Natural killer cell (primary cell): Measurements from ENCODE around the gene TIMM23. TPM values are rescaled to one million over a fixed set of nuclear protein-coding genes. Genes with fewer than 3 reads are reported as not detected.
A peak's percentile ranks its signal among the peaks of the same experiment; 100 is the strongest.
"Not testable (repeated sequence)": the region's sequence is repeated elsewhere in the genome, so short reads cannot be mapped to it uniquely, and the experiment has no call there.

Experiments used
- ATAC-seq, 3 donors: fragments of 150-1000 bp in 2 of 3; fragments of 200-7000 bp in 1 of 3; cut with Tn5 transposase; 1 replicate in 1 of 3; 2 replicates in 2 of 3; pipeline ENCODE4 v1.10.0; 2021; ENCODE audit warnings: mild to moderate bottlenecking in 2 of 3, moderate library complexity in 2 of 3
- DNase-seq, 2 donors: peaks; one replicate each; pipeline versions ENCODE4 v3.0.0 to v3.0.0-alpha.2; 2013 to 2021; ENCODE audit warnings: mixed read lengths in 1 of 2
- H3K27ac ChIP-seq: one replicate; pipeline ENCODE4 v1.5.1; 2013; ENCODE audit warnings: mild to moderate bottlenecking, low read length
- H3K27me3 ChIP-seq: one replicate; pipeline ENCODE4 v1.6.1; 2013; ENCODE audit warnings: low read length; ENCODE audit not compliant: control insufficient read depth, insufficient read depth
- H3K36me3 ChIP-seq: one replicate; pipeline ENCODE4 v1.6.1; 2013; ENCODE audit warnings: low read length; ENCODE audit not compliant: control insufficient read depth, insufficient read depth
- H3K4me1 ChIP-seq: one replicate; pipeline ENCODE4 v1.6.1; 2013; ENCODE audit warnings: low read length; ENCODE audit not compliant: control insufficient read depth, insufficient read depth
- H3K4me3 ChIP-seq: one replicate; pipeline ENCODE4 v1.5.1; 2013; ENCODE audit warnings: low read length
- H3K9me3 ChIP-seq: one replicate; pipeline ENCODE4 v1.6.1; 2013; ENCODE audit warnings: low read length; ENCODE audit not compliant: control insufficient read depth, insufficient read depth
- H3K27ac Mint-ChIP-seq, 2 donors: one replicate each; pipeline ENCODE4 v1.8.0; 2022; ENCODE audit warnings: mild to moderate bottlenecking in 2 of 2, mixed read lengths in 2 of 2, moderate library complexity in 1 of 2
- H3K27me3 Mint-ChIP-seq, 2 donors: one replicate each; pipeline ENCODE4 v1.8.0; 2022; ENCODE audit warnings: low read depth in 2 of 2, mixed read lengths in 2 of 2
- H3K36me3 Mint-ChIP-seq: one replicate; pipeline ENCODE4 v1.8.0; 2022; ENCODE audit warnings: mixed read lengths
- H3K4me1 Mint-ChIP-seq, 2 donors: one replicate each; pipeline ENCODE4 v1.8.0; 2022; ENCODE audit warnings: mixed read lengths in 2 of 2
- H3K4me3 Mint-ChIP-seq: one replicate; pipeline ENCODE4 v1.8.0; 2022; ENCODE audit warnings: mild to moderate bottlenecking, moderate library complexity, mixed read lengths
- H3K9me3 Mint-ChIP-seq, 2 donors: one replicate each; pipeline ENCODE4 v1.8.0; 2022; ENCODE audit warnings: mixed read lengths in 2 of 2
- WGBS: methylation state at CpG from one replicate; pipeline ENCODE4 v1.1.7; 2013; ENCODE audit warnings: missing lambda C conversion rate; ENCODE audit not compliant: insufficient coverage; 5-methylcytosine and 5-hydroxymethylcytosine counted together
- intact Hi-C: fragments of 100-400 bp; cut with micrococcal nuclease; formaldehyde crosslinking; loops from one replicate; pipeline ENCODE4 v1.14.2; 2022
- total RNA-seq, 4 donors: library from RNA; stranded (reverse); fragments of 120-200 nt in 1 of 4; gene quantifications; one replicate each; pipeline versions ENCODE4 v1.2.3 to v1.2.4, GENCODE V29; 2013 to 2022

TIMM23 gene
- total RNA-seq, 3 donors from 2014 or later (not counting 1 experiment from before 2014, with no cell fraction given), result 26.9 to 31.5 (median 27.3) TPM

DNA sequence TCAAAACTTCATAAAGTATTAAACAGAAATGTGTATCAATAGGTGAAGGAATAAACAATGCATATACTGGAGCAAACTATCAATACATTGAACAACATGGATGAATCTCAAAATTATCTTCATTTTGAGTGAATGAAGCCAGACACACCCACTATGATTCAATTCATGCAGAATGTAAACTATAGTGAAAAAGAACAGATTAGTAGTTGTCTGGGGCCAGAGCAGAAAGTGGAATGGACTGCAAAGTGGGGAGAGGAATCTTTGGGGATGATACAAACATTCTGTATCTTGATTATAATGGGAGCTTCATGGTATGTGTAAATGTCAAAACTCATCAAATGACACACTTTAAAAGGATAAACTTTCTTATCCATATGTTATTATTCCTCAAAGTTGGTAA lies 23.5 kb upstream of the TIMM23 start:
- H3K27ac ChIP-seq, H3K27me3 ChIP-seq, H3K4me1 Mint-ChIP-seq, H3K27me3 Mint-ChIP-seq, DNase-seq, H3K9me3 Mint-ChIP-seq, intact Hi-C loops, ATAC-seq, H3K9me3 ChIP-seq, H3K4me1 ChIP-seq, H3K27ac Mint-ChIP-seq, H3K36me3 ChIP-seq, H3K36me3 Mint-ChIP-seq, H3K4me3 ChIP-seq, H3K4me3 Mint-ChIP-seq: not testable (repeated sequence)

DNA sequence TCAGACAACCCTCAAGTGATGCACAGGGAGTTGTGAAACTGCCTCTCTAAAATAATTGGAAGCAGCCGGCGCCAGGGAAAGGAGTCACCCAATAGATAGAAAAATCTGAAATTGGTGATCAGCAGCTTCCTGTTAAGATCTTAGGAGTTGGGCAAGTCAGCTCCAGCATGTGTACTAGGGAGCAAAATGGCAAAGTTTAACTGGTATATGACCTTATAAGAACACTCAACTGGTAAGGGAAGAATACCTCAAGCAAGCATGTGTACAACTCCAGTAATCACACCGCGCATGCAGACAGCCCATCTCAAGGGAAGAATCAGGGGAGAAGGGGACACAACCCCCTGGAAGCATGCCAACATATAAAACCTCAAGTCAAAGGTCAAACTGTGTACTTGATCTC lies 17.9 kb upstream of the TIMM23 start:
- H3K36me3 ChIP-seq, H3K9me3 ChIP-seq, H3K4me3 Mint-ChIP-seq, H3K36me3 Mint-ChIP-seq, intact Hi-C loops, H3K4me1 Mint-ChIP-seq, H3K27ac Mint-ChIP-seq, ATAC-seq, H3K27me3 ChIP-seq, H3K9me3 Mint-ChIP-seq, DNase-seq, H3K27me3 Mint-ChIP-seq, H3K4me3 ChIP-seq, H3K27ac ChIP-seq, H3K4me1 ChIP-seq: not testable (repeated sequence)
- no CpG with 5 or more reads among the region's 4 CpGs for WGBS

DNA sequence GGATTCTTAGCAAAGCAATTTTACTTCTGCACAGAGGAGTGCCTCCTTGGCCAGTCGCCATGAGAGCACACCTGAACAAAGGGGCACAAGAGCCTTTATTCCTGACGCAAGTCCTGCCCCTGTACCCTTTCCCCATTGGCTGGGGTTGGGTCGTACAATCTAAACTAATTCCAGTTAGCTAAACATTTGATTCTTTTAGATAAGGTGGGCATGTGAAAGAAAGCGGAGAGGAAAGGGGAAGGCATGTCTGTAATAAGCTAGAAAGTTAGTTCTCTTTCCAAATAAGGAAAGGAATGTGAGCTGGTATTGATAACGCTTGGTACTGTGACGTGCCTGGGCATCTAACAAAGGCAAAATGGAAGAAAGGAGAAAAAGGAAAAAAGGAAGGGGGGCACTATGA lies 15.7 kb upstream of the TIMM23 start:
- H3K4me3 Mint-ChIP-seq, H3K4me3 ChIP-seq, DNase-seq, H3K36me3 ChIP-seq, H3K36me3 Mint-ChIP-seq, H3K9me3 Mint-ChIP-seq, H3K9me3 ChIP-seq, H3K27ac ChIP-seq, H3K27ac Mint-ChIP-seq, H3K4me1 Mint-ChIP-seq, H3K27me3 ChIP-seq, intact Hi-C loops, H3K4me1 ChIP-seq, ATAC-seq, H3K27me3 Mint-ChIP-seq: not testable (repeated sequence)
- WGBS, result no CpG with 5 or more reads among the region's 6 CpGs

DNA sequence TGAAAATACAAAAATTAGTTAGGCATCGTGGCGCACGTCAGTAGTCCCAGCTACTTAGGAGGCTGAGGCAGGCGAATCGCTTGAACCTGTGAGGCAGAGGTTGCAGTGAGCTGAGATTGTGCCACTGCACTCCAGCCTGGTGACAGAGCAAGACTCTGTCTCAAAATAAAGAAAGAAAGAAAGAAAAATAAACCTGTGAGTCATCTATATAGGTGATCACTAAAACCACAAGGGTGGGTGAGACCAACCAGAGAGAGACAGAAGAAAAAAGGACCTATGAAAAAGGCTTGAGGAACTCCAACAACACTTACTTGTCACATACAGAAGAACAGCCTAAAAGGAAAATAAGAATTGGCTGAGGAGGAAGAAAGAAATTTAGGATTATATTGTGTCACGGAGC lies 14.4 kb upstream of the TIMM23 start:
- H3K4me1 ChIP-seq, H3K27ac ChIP-seq, H3K36me3 Mint-ChIP-seq, H3K4me3 ChIP-seq, H3K27me3 ChIP-seq, DNase-seq, H3K27ac Mint-ChIP-seq, H3K36me3 ChIP-seq, ATAC-seq, H3K9me3 ChIP-seq, H3K9me3 Mint-ChIP-seq, H3K4me3 Mint-ChIP-seq, intact Hi-C loops, H3K27me3 Mint-ChIP-seq, H3K4me1 Mint-ChIP-seq: not testable (repeated sequence)
- 97% methylated on average over 5 of the region's 6 CpGs for WGBS

DNA sequence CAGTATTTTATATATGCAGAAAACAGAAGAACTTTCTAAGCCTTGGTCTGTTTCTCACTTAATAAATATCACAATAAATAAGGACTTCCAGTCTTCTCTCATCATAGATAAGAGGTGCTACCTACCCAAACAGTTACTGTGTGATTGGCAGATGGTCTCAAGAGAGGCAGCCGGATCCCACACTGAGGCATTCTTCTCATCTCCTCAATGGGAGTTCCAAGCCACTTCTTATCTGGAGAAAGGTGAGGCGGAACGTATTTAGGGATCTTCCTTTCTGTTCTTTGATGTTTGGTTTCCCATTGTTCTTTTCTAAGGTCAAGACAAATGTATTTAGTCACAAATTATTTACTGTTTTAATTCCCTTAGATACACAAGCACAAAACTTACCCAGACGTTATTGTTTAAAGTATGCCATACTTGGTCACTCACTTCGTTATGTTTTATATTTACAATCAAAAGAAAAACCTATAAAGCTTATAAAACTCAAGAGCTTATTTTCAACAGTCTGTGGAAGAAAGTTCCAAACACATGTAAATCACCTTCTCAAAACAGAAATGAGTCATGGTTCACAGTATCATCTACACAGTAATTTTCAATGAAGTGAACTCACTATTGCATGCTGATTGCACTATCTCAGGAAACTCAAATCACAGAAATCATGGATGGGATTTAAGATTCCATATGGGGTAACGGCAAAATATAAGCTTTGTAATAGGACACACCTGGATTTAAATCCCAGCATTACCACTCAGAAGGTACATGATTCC lies 9.4 kb upstream of the TIMM23 start:
- ATAC-seq, H3K27ac Mint-ChIP-seq, H3K9me3 ChIP-seq, DNase-seq, H3K9me3 Mint-ChIP-seq, H3K4me1 ChIP-seq, H3K27ac ChIP-seq, H3K4me1 Mint-ChIP-seq, H3K27me3 Mint-ChIP-seq, H3K36me3 Mint-ChIP-seq, intact Hi-C loops, H3K36me3 ChIP-seq, H3K4me3 Mint-ChIP-seq, H3K27me3 ChIP-seq, H3K4me3 ChIP-seq: not testable (repeated sequence)
- 100% methylated on average over 2 of the region's 6 CpGs for WGBS

DNA sequence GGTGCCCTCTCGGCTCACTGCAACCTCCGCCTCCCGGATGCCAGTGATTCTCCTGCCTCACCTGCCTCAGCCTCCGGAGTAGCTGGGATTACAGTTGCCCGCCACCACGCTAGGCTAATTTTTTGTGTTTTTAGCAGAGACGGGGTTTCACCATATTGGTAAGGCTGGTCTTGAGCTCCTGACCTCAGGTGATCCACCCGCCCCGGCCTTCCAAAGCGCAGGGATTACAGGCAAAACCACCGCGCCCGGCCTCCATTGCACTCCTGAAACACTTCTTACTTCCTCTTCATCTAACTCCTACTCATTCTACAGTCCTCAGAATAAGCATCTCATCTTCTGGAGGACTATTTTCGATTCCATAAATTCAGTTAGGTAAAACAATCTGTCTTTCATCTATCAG lies 1.3 kb upstream of the TIMM23 start:
- H3K4me3 ChIP-seq, DNase-seq, ATAC-seq, H3K27me3 ChIP-seq, H3K27ac Mint-ChIP-seq, H3K27me3 Mint-ChIP-seq, H3K36me3 Mint-ChIP-seq, H3K9me3 ChIP-seq, H3K9me3 Mint-ChIP-seq, H3K27ac ChIP-seq, H3K36me3 ChIP-seq: not testable (repeated sequence)
- Mint-ChIP-seq H3K4me3 (peak overlapping the region; percentile 98), H3K4me1 (peaks cover 47 to 57% of the 10 kb centered on the region in 2 donors)
- intact Hi-C loops, result loop anchor here (5.0 kb wide), 1 partner anchor 56 kb away; no protein-coding TSS in a partner anchor
- peaks cover 15% of the 10 kb centered on the region for H3K4me1 ChIP-seq
- 71% methylated on average over 13 of the region's 14 CpGs for WGBS

DNA sequence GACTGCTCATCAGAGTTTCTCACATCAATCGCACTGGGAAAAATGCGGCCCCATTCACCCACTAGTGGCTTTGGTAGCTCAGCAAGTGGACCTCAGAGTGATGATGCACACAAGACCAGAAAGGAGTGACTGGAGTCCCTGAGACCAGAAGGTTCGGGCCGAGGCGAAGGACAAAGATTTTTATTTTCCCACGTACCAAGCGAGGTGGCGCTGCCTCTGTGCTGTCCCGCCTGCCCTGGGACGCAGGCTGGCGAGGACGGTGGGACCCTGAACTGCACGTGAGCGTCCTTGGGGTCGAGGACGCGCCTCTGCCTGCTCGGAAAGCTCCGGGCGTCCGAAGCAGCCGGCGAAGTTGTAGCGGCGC lies 565 bp upstream of the TIMM23 start:
- WGBS, result 1% methylated on average over 22 of the region's 25 CpGs
- not testable (repeated sequence) for H3K27ac ChIP-seq, H3K27me3 ChIP-seq, H3K9me3 ChIP-seq, H3K36me3 Mint-ChIP-seq, H3K36me3 ChIP-seq, H3K27me3 Mint-ChIP-seq, H3K9me3 Mint-ChIP-seq
- peak in 1 of 2 donors; percentile 24 for DNase-seq
- Histone ChIP-seq H3K4me3 (peak overlapping the region; percentile 61), H3K4me1 (peaks cover 15% of the 10 kb centered on the region)
- intact Hi-C loops, result loop anchor here (5.0 kb wide), 1 partner anchor 56 kb away; no protein-coding TSS in a partner anchor
- Mint-ChIP-seq H3K4me3 (peak overlapping the region; percentile 98), H3K27ac (peak overlapping the region; percentile 92 to 98), H3K4me1 (peaks cover 47 to 52% of the 10 kb centered on the region in 2 donors)
- ATAC-seq, result peak; percentile 43 to 63 (median 53)

DNA sequence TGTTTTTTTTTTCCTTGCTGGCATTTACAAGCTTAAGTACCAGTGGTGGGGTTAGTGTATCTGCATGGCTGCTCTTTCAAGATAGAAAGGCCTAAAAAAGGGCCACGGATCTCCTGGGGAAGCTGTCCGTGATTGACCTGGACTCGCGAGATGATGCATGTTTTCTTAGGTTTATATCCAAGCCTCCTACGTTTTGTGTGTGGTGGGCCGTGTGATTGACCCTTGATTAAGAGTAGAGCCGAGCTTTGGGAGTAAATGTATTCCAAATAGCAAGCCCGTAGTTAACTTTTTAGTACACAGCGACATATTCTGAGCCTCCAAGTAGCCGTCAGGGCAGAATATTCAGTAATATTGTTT lies 502 bp downstream of the TIMM23 start:
- intact Hi-C loops, result loop anchor here (5.0 kb wide), 1 partner anchor 55 kb away; no protein-coding TSS in a partner anchor
- DNase-seq, H3K9me3 ChIP-seq, H3K9me3 Mint-ChIP-seq, H3K27me3 Mint-ChIP-seq, H3K36me3 Mint-ChIP-seq, H3K36me3 ChIP-seq, H3K27me3 ChIP-seq: not testable (repeated sequence)
- peak overlapping the region; percentile 57 for H3K27ac ChIP-seq
- ATAC-seq, result peak in 2 of 3 donors; percentile 6 to 14
- H3K4me3 ChIP-seq, result peak overlapping the region; percentile 61
- H3K27ac Mint-ChIP-seq, result peak overlapping the region; percentile 92 to 98
- peaks cover 47 to 48% of the 10 kb centered on the region in 2 donors for H3K4me1 Mint-ChIP-seq
- peak overlapping the region; percentile 98 for H3K4me3 Mint-ChIP-seq
- WGBS, result 0% methylated on average over 8 of the region's 10 CpGs
- H3K4me1 ChIP-seq, result peaks cover 15% of the 10 kb centered on the region
